K562 (cell line): ENCODE results near the gene IPP. TPM values are rescaled to one million over a fixed set of nuclear protein-coding genes. Genes with fewer than 3 reads are reported as not detected.

ENCODE experiments used
- ARID3B ChIP-seq: fragments of 250-450 bp; sonication (Bioruptor Pico); IDR thresholded peaks from 2 replicates; pipeline ENCODE4 v1.4.0; 2020; ENCODE audit warnings: borderline replicate concordance
- BDP1 ChIP-seq: IDR thresholded peaks from 3 replicates; pipeline ENCODE4 v1.6.1; 2011; ENCODE audit not compliant: insufficient read length, insufficient read depth
- CBFA2T3 ChIP-seq: fragments of 450-650 bp; IDR thresholded peaks from 2 replicates; pipeline ENCODE4 v1.6.1; 2017
- CBX8 ChIP-seq: fragments of 200-600 bp; sonication (generic); IDR thresholded peaks from 2 replicates; pipeline ENCODE4 v1.6.1; 2012; ENCODE audit warnings: borderline replicate concordance, mixed run types, low read depth, mild to moderate bottlenecking, moderate library complexity, mixed read lengths, low read length, control low read depth, inconsistent platforms; ENCODE audit not compliant: poor library complexity, severe bottlenecking; ENCODE audit errors: extremely low read depth
- CEBPG ChIP-seq, 3 experiments: fragments of 200-800 bp in 1 of 3; sonication (Bioruptor generic) in 1 of 3; sonication (generic) in 1 of 3; formaldehyde crosslinking in 1 of 3; IDR thresholded peaks in 2 of 3; conservative IDR thresholded peaks in 1 of 3; 2 replicates each; pipeline versions ENCODE4 v1.6.1 to v1.8.0; 2016 to 2022; ENCODE audit warnings: missing compliant biosample characterization in 2 of 3, missing genetic modification characterization in 2 of 3, mild to moderate bottlenecking in 1 of 3, missing genetic modification reagents in 1 of 3
- HDAC8 ChIP-seq: fragments of 450-650 bp; IDR thresholded peaks from 2 replicates; pipeline ENCODE4 v1.6.1; 2016; ENCODE audit warnings: mild to moderate bottlenecking, missing genetic modification characterization, moderate library complexity, missing compliant biosample characterization
- MAFK ChIP-seq: IDR thresholded peaks from 2 replicates; pipeline ENCODE4 v1.6.1; 2011; ENCODE audit warnings: low read length, improper control_type of control experiment
- MEF2A ChIP-seq: IDR thresholded peaks from 2 replicates; pipeline ENCODE4 v1.6.1; 2011; ENCODE audit warnings: low read depth, mild to moderate bottlenecking, low read length, moderate library complexity; ENCODE audit not compliant: control insufficient read depth
- NR3C1 ChIP-seq: sonication (generic); formaldehyde crosslinking; IDR thresholded peaks from 2 replicates; pipeline ENCODE4 v1.8.1; 2022; ENCODE audit warnings: missing genetic modification reagents
- RBM25 ChIP-seq: fragments of 200-400 bp; formaldehyde crosslinking; IDR thresholded peaks from 2 replicates; pipeline ENCODE4 v1.6.1; 2018; ENCODE audit warnings: low read length, low read depth, moderate library complexity; ENCODE audit not compliant: severe bottlenecking
- SMAD1 ChIP-seq: fragments of 150-350 bp; IDR thresholded peaks from 2 replicates; pipeline ENCODE4 v1.6.1; 2014; ENCODE audit warnings: low read length, low read depth; ENCODE audit not compliant: partially characterized antibody
- SRSF1 ChIP-seq: fragments of 200-400 bp; formaldehyde crosslinking; IDR thresholded peaks from 2 replicates; pipeline ENCODE4 v1.6.1; 2017; ENCODE audit warnings: mild to moderate bottlenecking, low read depth, low read length, moderate library complexity
- SRSF3 ChIP-seq: fragments of 200-400 bp; formaldehyde crosslinking; IDR thresholded peaks from 2 replicates; pipeline ENCODE4 v1.6.1; 2016; ENCODE audit warnings: mild to moderate bottlenecking, low read length, moderate library complexity; ENCODE audit not compliant: insufficient read depth
- THRAP3 ChIP-seq: fragments of 450-650 bp; IDR thresholded peaks from 2 replicates; pipeline ENCODE4 v1.6.1; 2016; ENCODE audit warnings: mild to moderate bottlenecking, inconsistent platforms, borderline replicate concordance
- THRB ChIP-seq: fragments of 450-650 bp; formaldehyde crosslinking; conservative IDR thresholded peaks from 2 replicates; pipeline ENCODE4 v1.4.0; 2022; ENCODE audit warnings: mild to moderate bottlenecking, missing genetic modification characterization
- TRIM28 ChIP-seq: fragments of 450-650 bp; IDR thresholded peaks from 2 replicates; pipeline ENCODE4 v1.6.1; 2017
- ZNF143 ChIP-seq: sonication (generic); formaldehyde crosslinking; IDR thresholded peaks from 2 replicates; pipeline ENCODE4 v1.9.0; 2022; ENCODE audit warnings: mild to moderate bottlenecking, missing genetic modification reagents
- ZNF217 ChIP-seq: sonication (generic); formaldehyde crosslinking; IDR thresholded peaks from 2 replicates; pipeline ENCODE4 v1.8.0; 2022; ENCODE audit warnings: mild to moderate bottlenecking, missing genetic modification reagents
- ZNF280A ChIP-seq: fragments of 450-650 bp; IDR thresholded peaks from 2 replicates; pipeline ENCODE4 v1.6.1; 2018; ENCODE audit warnings: mild to moderate bottlenecking, low read depth; ENCODE audit not compliant: partially characterized antibody
- ZNF445 ChIP-seq: fragments of 250-450 bp; sonication (Bioruptor Pico); IDR thresholded peaks from 2 replicates; pipeline ENCODE4 v1.4.0; 2020; ENCODE audit warnings: low read depth, mild to moderate bottlenecking, moderate library complexity
- ZNF507 ChIP-seq: conservative IDR thresholded peaks from 2 replicates; pipeline ENCODE4 v1.6.1; 2017; ENCODE audit warnings: missing genetic modification characterization, missing compliant biosample characterization
- ZNF551 ChIP-seq: fragments of 250-450 bp; sonication (Bioruptor Pico); IDR thresholded peaks from 2 replicates; pipeline ENCODE4 v1.5.0; 2021; ENCODE audit warnings: mild to moderate bottlenecking, moderate library complexity
- ZNF696 ChIP-seq: fragments of 250-450 bp; sonication (Bioruptor Pico); conservative IDR thresholded peaks from 2 replicates; pipeline ENCODE4 v1.4.0; 2020; ENCODE audit warnings: mild to moderate bottlenecking, moderate library complexity
- ZNF76 ChIP-seq: fragments of 250-450 bp; sonication (Bioruptor Pico); IDR thresholded peaks from 2 replicates; pipeline ENCODE4 v1.4.0; 2020; ENCODE audit warnings: mild to moderate bottlenecking, moderate library complexity, borderline replicate concordance
- ZNF785 ChIP-seq: fragments of 250-450 bp; sonication (Bioruptor Pico); IDR thresholded peaks from 2 replicates; pipeline ENCODE4 v1.4.0; 2020; ENCODE audit warnings: mild to moderate bottlenecking
- polyA plus RNA-seq, 8 experiments: library from polyadenylated mRNA; depleted of rRNA in 4 of 8; stranded (reverse) in 5 of 8; unstranded in 3 of 8; fragments of >200 nt; fragmentation: Nextera tagmentation in 2 of 8; fragmentation: Illumina TruSeq in 1 of 8; extraction: Ambion mirVana in 2 of 8; extraction: Trizol in 1 of 8; gene quantifications; 2 replicates each; pipeline versions ENCODE4 v1.2.1 to v1.2.3, GENCODE V29; 2011 to 2014; ENCODE audit warnings: inconsistent platforms in 1 of 8, missing spikeins in 1 of 8
- total RNA-seq, 7 experiments: library from RNA; depleted of rRNA in 6 of 7; stranded (reverse); fragments of >200 nt in 6 of 7; fragmentation: Illumina TruSeq in 2 of 7; extraction: Trizol in 2 of 7; gene quantifications; 2 replicates each; pipeline versions ENCODE4 v1.2.1 to v1.2.3, GENCODE V29; 2011 to 2021; ENCODE audit warnings: low replicate concordance in 1 of 7

IPP gene
- total and polyA plus RNA-seq, 9 of the 15 experiments (the other 6 are each of a cell fraction or from before 2014, with no cell fraction given) = 6.9 to 15.1 (median 9.7) TPM

GRCh38 chr1:45750298-45751038 is at the start of gene IPP (continued):
- TF ChIP-seq ZNF76 (CRISPR knock-in tag) = no peak
- no peak for TF ChIP-seq SRSF3
- no peak for TF ChIP-seq ZNF785 (CRISPR knock-in tag)
- no peak for TF ChIP-seq ZNF507 (tag)
- no peak for TF ChIP-seq SRSF1
- TF ChIP-seq CEBPG (CRISPR knock-in tag; IDR thresholded peaks at IDR 0.05) = no peak
- no peak for TF ChIP-seq CEBPG (tag; conservative IDR thresholded peaks at IDR 0.05 in 1 of 2, IDR thresholded peaks at IDR 0.05 in 1 of 2)
- no peak for TF ChIP-seq BDP1
- TF ChIP-seq ARID3B (CRISPR knock-in tag) = no peak
- no peak for TF ChIP-seq ZNF696 (CRISPR knock-in tag)
- peak; percentile 40; the same call in 1 of the 2 replicates for TF ChIP-seq MAFK
- no peak for TF ChIP-seq THRAP3
- no peak for TF ChIP-seq CBX8
- TF ChIP-seq NR3C1 = no peak
- no peak for TF ChIP-seq TRIM28
- TF ChIP-seq ZNF217 (CRISPR knock-in tag) = no peak
- no peak for TF ChIP-seq SMAD1
- TF ChIP-seq THRB (CRISPR knock-in tag) = peak; percentile 76
- no peak for TF ChIP-seq ZNF551 (CRISPR knock-in tag)
- no peak for TF ChIP-seq CBFA2T3
- 0 out of 2 replicates have a peak, but pooled peaks have one; percentile 44 for TF ChIP-seq HDAC8
- TF ChIP-seq RBM25 = no peak
- TF ChIP-seq MEF2A = no peak
- TF ChIP-seq ZNF445 (CRISPR knock-in tag) = no peak
- TF ChIP-seq ZNF280A = no peak
- no peak; the same call in 1 of the 2 replicates for TF ChIP-seq ZNF143 (CRISPR knock-in tag)
